HG03159 (cell line): ENCODE data around the gene ALK.

Source experiments
- ATAC-seq: cut with Tn5 transposase; IDR thresholded peaks from one replicate; pipeline ENCODE4 v1.9.1; 2021; ENCODE audit warnings: mild to moderate bottlenecking, moderate library complexity; ENCODE audit not compliant: unreplicated experiment

Gene ALK

GRCh38 chr2:29509878-29510277 lies 411.5 kb downstream of the ALK start:
- no peak for ATAC-seq

- no peak for ATAC-seq
Observed at GRCh38 chr2:29509397-29509796, 412.0 kb downstream of the ALK start.

GRCh38 chr2:29504746-29505145 lies 416.6 kb downstream of the ALK start:
- no peak for ATAC-seq

GRCh38 chr2:29502460-29502911 lies 418.9 kb downstream of the ALK start:
- ATAC-seq: no peak

- no peak for ATAC-seq
Observed at GRCh38 chr2:29497375-29497774, 424.0 kb downstream of the ALK start.

- ATAC-seq: no peak
Observed at GRCh38 chr2:29496198-29496597, 425.2 kb downstream of the ALK start.

- ATAC-seq: no peak
Observed at GRCh38 chr2:29495536-29496060, 425.8 kb downstream of the ALK start.

- no peak for ATAC-seq
Observed at GRCh38 chr2:29495068-29495467, 426.3 kb downstream of the ALK start.

GRCh38 chr2:29492701-29493100 lies 428.7 kb downstream of the ALK start:
- no peak for ATAC-seq

- ATAC-seq: no peak
Observed at GRCh38 chr2:29490045-29490444, 431.3 kb downstream of the ALK start.

- no peak for ATAC-seq
Observed at GRCh38 chr2:29489568-29489967, 431.8 kb downstream of the ALK start.

- no peak for ATAC-seq
Observed at GRCh38 chr2:29487967-29488555, 433.3 kb downstream of the ALK start.

GRCh38 chr2:29485631-29486030 lies 435.8 kb downstream of the ALK start:
- no peak for ATAC-seq

- ATAC-seq: no peak
Observed at GRCh38 chr2:29485117-29485516, 436.3 kb downstream of the ALK start.

- ATAC-seq: no peak
Observed at GRCh38 chr2:29482867-29483266, 438.5 kb downstream of the ALK start.

GRCh38 chr2:29482348-29482747 lies 439.0 kb downstream of the ALK start:
- ATAC-seq: no peak

GRCh38 chr2:29481313-29481712 lies 440.1 kb downstream of the ALK start:
- ATAC-seq: no peak

GRCh38 chr2:29480426-29480825 lies 441.0 kb downstream of the ALK start:
- ATAC-seq: no peak

- no peak for ATAC-seq
Observed at GRCh38 chr2:29479401-29479800, 442.0 kb downstream of the ALK start.

GRCh38 chr2:29478641-29479040 lies 442.7 kb downstream of the ALK start:
- no peak for ATAC-seq

GRCh38 chr2:29477186-29477585 lies 444.2 kb downstream of the ALK start:
- no peak for ATAC-seq

- no peak for ATAC-seq
Observed at GRCh38 chr2:29475499-29475898, 445.9 kb downstream of the ALK start.

GRCh38 chr2:29469961-29470360 lies 451.4 kb downstream of the ALK start:
- ATAC-seq: no peak
